H9 (cell line): ENCODE results near the gene WDFY3. TPM values are rescaled to one million over a fixed set of nuclear protein-coding genes. Genes with fewer than 3 reads are reported as not detected.
A peak's percentile ranks its signal among the peaks of the same experiment; 100 is the strongest.

Experiments used
- DNase-seq: peaks from one replicate; pipeline ENCODE4 v3.0.0-alpha.2; 2017
- H2AFZ ChIP-seq: one replicate; pipeline ENCODE4 v1.6.1; 2013; ENCODE audit warnings: mild to moderate bottlenecking, low read length, control low read depth, moderate library complexity
- H2AK5ac ChIP-seq: 2 replicates; pipeline ENCODE4 v1.6.1; 2013; ENCODE audit warnings: low read length, control low read depth, mixed read lengths; ENCODE audit not compliant: insufficient read length
- H2BK120ac ChIP-seq: one replicate; pipeline ENCODE4 v1.6.1; 2013; ENCODE audit warnings: low read depth, mild to moderate bottlenecking, low read length, control low read depth, inconsistent platforms; ENCODE audit not compliant: poor library complexity, severe bottlenecking
- H2BK12ac ChIP-seq: 2 replicates; pipeline ENCODE4 v1.6.1; 2013; ENCODE audit warnings: low read length, control low read depth, mixed read lengths, low read depth; ENCODE audit not compliant: insufficient read length
- H2BK15ac ChIP-seq: 2 replicates; pipeline ENCODE4 v1.6.1; 2013; ENCODE audit warnings: low read depth, low read length, control low read depth
- H2BK20ac ChIP-seq: one replicate; pipeline ENCODE4 v1.6.1; 2013; ENCODE audit warnings: low read depth, mild to moderate bottlenecking, low read length, control low read depth, inconsistent platforms; ENCODE audit not compliant: poor library complexity, severe bottlenecking
- H2BK5ac ChIP-seq: 2 replicates; pipeline ENCODE4 v1.6.1; 2013; ENCODE audit warnings: low read length, control low read depth, mixed read lengths; ENCODE audit not compliant: insufficient read length
- H3K14ac ChIP-seq: 2 replicates; pipeline ENCODE4 v1.6.1; 2013; ENCODE audit warnings: low read length, control low read depth; ENCODE audit not compliant: insufficient read depth
- H3K18ac ChIP-seq: 2 replicates; pipeline ENCODE4 v1.6.1; 2013; ENCODE audit warnings: low read depth, mild to moderate bottlenecking, mixed read lengths, low read length, control low read depth; ENCODE audit not compliant: insufficient read length
- H3K23ac ChIP-seq: 2 replicates; pipeline ENCODE4 v1.6.1; 2013; ENCODE audit warnings: low read length, control low read depth, mixed read lengths, low read depth; ENCODE audit not compliant: insufficient read length
- H3K23me2 ChIP-seq: 2 replicates; pipeline ENCODE4 v1.6.1; 2013; ENCODE audit warnings: low read depth, mild to moderate bottlenecking, mixed read lengths, low read length, control low read depth; ENCODE audit not compliant: insufficient read length, poor library complexity, severe bottlenecking
- H3K27ac ChIP-seq: 2 replicates; pipeline ENCODE4 v1.5.1; 2013; ENCODE audit warnings: low read length, control low read depth, mixed read lengths, low read depth; ENCODE audit not compliant: insufficient read length
- H3K27me3 ChIP-seq: 2 replicates; pipeline ENCODE4 v1.6.1; 2013; ENCODE audit warnings: low read length, control low read depth, inconsistent platforms; ENCODE audit not compliant: insufficient read depth
- H3K4ac ChIP-seq: 2 replicates; pipeline ENCODE4 v1.6.1; 2013; ENCODE audit warnings: low read depth, mild to moderate bottlenecking, control low read depth, inconsistent platforms, low read length, moderate library complexity
- H3K4me1 ChIP-seq: 2 replicates; pipeline ENCODE4 v1.6.1; 2013; ENCODE audit warnings: low read length, control low read depth, inconsistent platforms; ENCODE audit not compliant: insufficient read depth
- H3K4me2 ChIP-seq: 2 replicates; pipeline ENCODE4 v1.6.1; 2013; ENCODE audit warnings: low read length, control low read depth, mixed read lengths; ENCODE audit not compliant: insufficient read length, insufficient read depth
- H3K56ac ChIP-seq: 2 replicates; pipeline ENCODE4 v1.6.1; 2013; ENCODE audit warnings: low read depth, mild to moderate bottlenecking, mixed read lengths, low read length, control low read depth; ENCODE audit not compliant: insufficient read length
- H3K79me1 ChIP-seq: 2 replicates; pipeline ENCODE4 v1.6.1; 2013; ENCODE audit warnings: low read depth, mild to moderate bottlenecking, moderate library complexity, low read length, control low read depth, inconsistent platforms; ENCODE audit not compliant: insufficient read depth, poor library complexity, severe bottlenecking
- H3K79me2 ChIP-seq: 2 replicates; pipeline ENCODE4 v1.6.1; 2013; ENCODE audit warnings: low read length, control low read depth, inconsistent platforms; ENCODE audit not compliant: insufficient read depth
- H3K9ac ChIP-seq: 2 replicates; pipeline ENCODE4 v1.6.1; 2013; ENCODE audit warnings: low read length, control low read depth, mixed read lengths; ENCODE audit not compliant: insufficient read length; ENCODE audit errors: extremely low read depth
- H3K9me3 ChIP-seq: one replicate; pipeline ENCODE4 v1.6.1; 2013; ENCODE audit warnings: low read depth, low read length, inconsistent platforms; ENCODE audit not compliant: control insufficient read depth
- H3T11ph ChIP-seq: one replicate; pipeline ENCODE4 v1.6.1; 2013; ENCODE audit warnings: mild to moderate bottlenecking, low read length, control low read depth, inconsistent platforms
- H4K20me1 ChIP-seq: one replicate; pipeline ENCODE4 v1.6.1; 2013; ENCODE audit not compliant: control insufficient read depth, insufficient read length, insufficient read depth
- H4K5ac ChIP-seq: 2 replicates; pipeline ENCODE4 v1.6.1; 2013; ENCODE audit warnings: low read depth, mild to moderate bottlenecking, mixed read lengths, low read length, control low read depth; ENCODE audit not compliant: insufficient read length
- H4K8ac ChIP-seq: replicated peaks from 2 replicates; pipeline ENCODE4 v1.6.1; 2013; ENCODE audit warnings: low read length, control low read depth, mixed read lengths, low read depth; ENCODE audit not compliant: insufficient read length
- H4K91ac ChIP-seq: 2 replicates; pipeline ENCODE4 v1.6.1; 2013; ENCODE audit warnings: low read depth, mild to moderate bottlenecking, moderate library complexity, mixed read lengths, low read length, control low read depth; ENCODE audit not compliant: insufficient read length
- H3K27ac Mint-ChIP-seq, 3 experiments: 2 replicates in 2 of 3; 3 replicates in 1 of 3; pipeline ENCODE4 v1.8.0; 2020 to 2021; ENCODE audit warnings: mixed read lengths in 3 of 3, mild to moderate bottlenecking in 1 of 3, moderate library complexity in 1 of 3
- H3K27me3 Mint-ChIP-seq: 2 replicates; pipeline ENCODE4 v1.8.0; 2021; ENCODE audit warnings: low read depth, mild to moderate bottlenecking, moderate library complexity, mixed read lengths
- H3K36me3 Mint-ChIP-seq, 3 experiments: 2 replicates in 2 of 3; 3 replicates in 1 of 3; pipeline ENCODE4 v1.8.0; 2020 to 2021; ENCODE audit warnings: low read depth in 3 of 3, mixed read lengths in 3 of 3; ENCODE audit not compliant: insufficient read depth in 1 of 3
- H3K4me1 Mint-ChIP-seq, 2 experiments: 2 replicates each; pipeline ENCODE4 v1.8.0; 2020; ENCODE audit warnings: mixed read lengths in 2 of 2
- H3K4me3 Mint-ChIP-seq, 2 experiments: 2 replicates in 1 of 2; 3 replicates in 1 of 2; pipeline ENCODE4 v1.8.0; 2020 to 2021; ENCODE audit warnings: mild to moderate bottlenecking in 2 of 2, mixed read lengths in 2 of 2, moderate library complexity in 1 of 2
- H3K9me3 Mint-ChIP-seq, 2 experiments: 2 replicates in 1 of 2; 3 replicates in 1 of 2; pipeline ENCODE4 v1.8.0; 2020; ENCODE audit warnings: mild to moderate bottlenecking in 2 of 2, mixed read lengths in 2 of 2, moderate library complexity in 1 of 2
- CTCF ChIP-seq: fragments of 200-600 bp; sonication (generic); conservative IDR thresholded peaks from 3 replicates; pipeline ENCODE4 v1.8.0; 2021; ENCODE audit warnings: antibody characterized with exemption, mild to moderate bottlenecking
- WGBS: extraction: QIAGEN DNeasy Blood & Tissue Kit; methylation state at CpG from one replicate; pipeline ENCODE4 v1.1.7; 2013; ENCODE audit warnings: missing lambda C conversion rate, low lambda C conversion rate, mixed read lengths; ENCODE audit not compliant: insufficient read length; ENCODE audit errors: extremely low coverage; 5-methylcytosine and 5-hydroxymethylcytosine counted together
- total RNA-seq: library from RNA; stranded (reverse); gene quantifications from 2 replicates; pipeline ENCODE4 v1.2.1, GENCODE V29; 2021

WDFY3 gene
- total RNA-seq, 1 experiment from 2014 or later = 54.6 TPM

DNA sequence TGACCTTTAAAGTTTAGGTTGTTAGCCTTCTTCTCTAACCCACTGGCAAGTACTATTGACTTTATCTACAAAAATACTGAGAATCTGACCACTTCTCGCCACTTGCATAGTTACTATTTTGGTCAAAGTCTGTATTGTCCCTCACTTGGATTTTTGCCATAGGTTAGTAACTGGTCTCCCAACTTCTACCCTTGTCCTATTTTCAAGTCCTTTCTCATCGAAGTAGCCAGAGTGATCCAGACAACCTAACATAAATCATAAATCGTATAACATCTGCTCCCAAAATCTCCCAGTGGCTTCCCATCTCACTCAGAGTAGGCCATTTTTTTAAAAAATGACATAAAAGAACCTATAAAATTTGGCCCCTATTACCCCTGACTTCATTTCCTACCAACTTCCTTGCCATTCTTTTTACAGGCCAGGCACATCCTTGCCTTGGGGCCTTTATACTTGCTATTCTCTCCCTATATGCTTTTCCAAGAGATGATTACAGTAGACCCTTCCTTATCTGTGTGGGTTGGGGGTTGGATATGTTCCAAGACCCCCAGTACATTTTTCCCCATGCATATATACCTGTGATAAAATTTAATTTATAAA, 29.0 kb downstream of the WDFY3 start:
- Histone ChIP-seq H2BK120ac (no peak overlapping the region), H3T11ph (no peak overlapping the region), H3K14ac (no peak overlapping the region), H3K56ac (no peak overlapping the region), H2AFZ (no peak overlapping the region), H3K9ac (no peak overlapping the region), H4K91ac (no peak overlapping the region), H2BK15ac (no peak overlapping the region), H3K4ac (no peak overlapping the region), H2AK5ac (no peak overlapping the region), H3K79me1 (no peaks in the 10 kb centered on the region), H4K20me1 (no peaks in the 10 kb centered on the region), H2BK20ac (no peak overlapping the region), H3K27me3 (no peaks in the 10 kb centered on the region), H3K23ac (no peak overlapping the region), H3K4me1 (no peaks in the 10 kb centered on the region), H3K23me2 (no peaks in the 10 kb centered on the region), H2BK12ac (no peak overlapping the region), H2BK5ac (no peak overlapping the region), H4K8ac (no peak overlapping the region), H3K27ac (no peak overlapping the region), H3K9me3 (no peaks in the 10 kb centered on the region), H3K4me2 (no peak overlapping the region), H4K5ac (no peak overlapping the region), H3K18ac (no peak overlapping the region), H3K79me2 (peaks cover 4% of the 10 kb centered on the region)
- DNase-seq = no peak
- peaks cover 17% of the 10 kb centered on the region in 2 experiments for H3K9me3 Mint-ChIP-seq
- no peak overlapping the region for H3K4me3 Mint-ChIP-seq
- peak overlapping the region in 1 of 3 experiments; percentile 2; a peak in 1 of 7 replicates for H3K27ac Mint-ChIP-seq
- peaks cover under 1 to 4% of the 10 kb centered on the region in 2 experiments; a peak in 2 of 4 replicates for H3K4me1 Mint-ChIP-seq
- WGBS = no CpG with 5 or more reads among the region's 3 CpGs
- peaks cover 10 to 20% (median 15%) of the 10 kb centered on the region in 3 experiments for H3K36me3 Mint-ChIP-seq
- no peak for TF ChIP-seq CTCF
- no peaks in the 10 kb centered on the region for H3K27me3 Mint-ChIP-seq
